IMR-90 (cell line): ENCODE results near the gene CUL7. TPM values are rescaled to one million over a fixed set of nuclear protein-coding genes. Genes with fewer than 3 reads are reported as not detected.

Experiments used
- ATAC-seq: fragments of 200-7000 bp; cut with Tn5 transposase; 2 replicates; pipeline ENCODE4 v1.9.1; 2020; ENCODE audit warnings: low read depth, mild to moderate bottlenecking, moderate library complexity
- BruUV-seq: library from RNA; stranded (reverse); fragments of 400-500 nt; replicated peaks from 2 replicates; lab custom pipeline; 2021; lab: Mats Ljungman, UMichigan
- CTCF ChIA-PET: fragments of 300-600 bp; formaldehyde crosslinking; extraction: SDS; loops from one replicate; lab custom pipeline; 2021; ENCODE audit warnings: antibody characterized with exemption; lab: Yijun Ruan, JAX
- POLR2A ChIA-PET: fragments of 300-600 bp; sonication (Branson Sonifier 250); formaldehyde crosslinking; loops from one replicate; lab custom pipeline; 2022; ENCODE audit warnings: antibody characterized with exemption; ENCODE audit not compliant: unreplicated experiment; lab: Charles Lee
- DNase-seq: peaks from one replicate; pipeline ENCODE4 v3.0.0; 2013
- H2AFZ ChIP-seq: replicated peaks from 2 replicates; pipeline ENCODE3; 2013; ENCODE audit warnings: low read length, mild to moderate bottlenecking; ENCODE audit not compliant: poor library complexity
- H2AK5ac ChIP-seq: 2 replicates; pipeline ENCODE4 v1.6.1; 2013; ENCODE audit warnings: low read depth, low read length, inconsistent platforms
- H2AK9ac ChIP-seq: replicated peaks from 2 replicates; pipeline ENCODE3; 2013; ENCODE audit warnings: mild to moderate bottlenecking, low read depth, low read length, moderate library complexity; ENCODE audit not compliant: poor library complexity
- H2BK120ac ChIP-seq: 2 replicates; pipeline ENCODE4 v1.6.1; 2013; ENCODE audit warnings: low read depth, low read length, inconsistent platforms
- H2BK15ac ChIP-seq: 3 replicates; pipeline ENCODE4 v1.6.1; 2013; ENCODE audit warnings: low read depth, low read length, inconsistent platforms
- H2BK20ac ChIP-seq: 2 replicates; pipeline ENCODE4 v1.6.1; 2013; ENCODE audit warnings: low read depth, mild to moderate bottlenecking, inconsistent platforms, low read length, moderate library complexity
- H2BK5ac ChIP-seq: 2 replicates; pipeline ENCODE4 v1.6.1; 2013; ENCODE audit warnings: mild to moderate bottlenecking, low read depth, low read length, inconsistent platforms; ENCODE audit not compliant: poor library complexity, severe bottlenecking
- H3K14ac ChIP-seq: replicated peaks from 2 replicates; pipeline ENCODE4 v1.6.1; 2013; ENCODE audit warnings: low read depth, low read length, inconsistent platforms
- H3K18ac ChIP-seq: 2 replicates; pipeline ENCODE4 v1.6.1; 2013; ENCODE audit warnings: low read depth, low read length, control low read depth
- H3K23ac ChIP-seq: 2 replicates; pipeline ENCODE4 v1.6.1; 2013; ENCODE audit warnings: low read depth, low read length, inconsistent platforms
- H3K27ac ChIP-seq: 2 replicates; pipeline ENCODE4 v1.5.1; 2013; ENCODE audit warnings: mild to moderate bottlenecking, control low read depth, low read length; ENCODE audit not compliant: insufficient read depth
- H3K27me3 ChIP-seq: 2 replicates; pipeline ENCODE4 v1.6.1; 2013; ENCODE audit warnings: low read length; ENCODE audit not compliant: control insufficient read depth, insufficient read depth
- H3K36me3 ChIP-seq: 2 replicates; pipeline ENCODE4 v1.6.1; 2013; ENCODE audit warnings: low read length, mixed read lengths; ENCODE audit not compliant: control insufficient read depth, insufficient read depth
- H3K4ac ChIP-seq: 2 replicates; pipeline ENCODE4 v1.6.1; 2013; ENCODE audit warnings: low read depth, low read length, inconsistent platforms
- H3K4me1 ChIP-seq: 2 replicates; pipeline ENCODE4 v1.6.1; 2013; ENCODE audit warnings: low read length, mixed read lengths; ENCODE audit not compliant: control insufficient read depth, insufficient read depth
- H3K4me2 ChIP-seq: 2 replicates; pipeline ENCODE4 v1.6.1; 2013; ENCODE audit warnings: low read depth, mild to moderate bottlenecking, control low read depth, low read length, moderate library complexity
- H3K4me3 ChIP-seq: 2 replicates; pipeline ENCODE4 v1.5.1; 2013; ENCODE audit warnings: low read depth, mild to moderate bottlenecking, control low read depth, low read length, moderate library complexity; ENCODE audit not compliant: insufficient read depth
- H3K56ac ChIP-seq: 2 replicates; pipeline ENCODE4 v1.6.1; 2013; ENCODE audit warnings: low read length, inconsistent platforms; ENCODE audit not compliant: insufficient read depth; ENCODE audit errors: extremely low read depth
- H3K79me1 ChIP-seq, 2 experiments: 2 replicates each; pipeline ENCODE4 v1.6.1; 2013; ENCODE audit warnings: low read length in 2 of 2, inconsistent platforms in 1 of 2, low read depth in 1 of 2
- H3K9ac ChIP-seq: 2 replicates; pipeline ENCODE4 v1.6.1; 2013; ENCODE audit warnings: low read depth, low read length, control low read depth
- H3K9me1 ChIP-seq: 2 replicates; pipeline ENCODE4 v1.6.1; 2013; ENCODE audit warnings: low read length, inconsistent platforms; ENCODE audit not compliant: insufficient read depth
- H3K9me3 ChIP-seq: 2 replicates; pipeline ENCODE4 v1.6.1; 2013; ENCODE audit warnings: low read length; ENCODE audit not compliant: control insufficient read depth, insufficient read depth
- H4K20me1 ChIP-seq: 2 replicates; pipeline ENCODE4 v1.6.1; 2013; ENCODE audit warnings: low read length, inconsistent platforms; ENCODE audit not compliant: insufficient read depth
- H4K5ac ChIP-seq: 2 replicates; pipeline ENCODE4 v1.6.1; 2013; ENCODE audit warnings: mild to moderate bottlenecking, low read depth, low read length, control low read depth
- H4K8ac ChIP-seq, 2 experiments: 2 replicates each; pipeline ENCODE4 v1.6.1; 2013; ENCODE audit warnings: low read depth in 2 of 2, low read length in 2 of 2, control low read depth in 1 of 2, inconsistent platforms in 1 of 2
- H4K91ac ChIP-seq: 2 replicates; pipeline ENCODE4 v1.6.1; 2013; ENCODE audit warnings: low read depth, low read length, inconsistent platforms; ENCODE audit not compliant: insufficient read depth
- CEBPB ChIP-seq: IDR thresholded peaks from 2 replicates; pipeline ENCODE4 v1.6.1; 2012; ENCODE audit warnings: low read depth, low read length, improper control_type of control experiment
- MXI1 ChIP-seq: IDR thresholded peaks from 2 replicates; pipeline ENCODE4 v1.6.1; 2012; ENCODE audit warnings: low read depth, mild to moderate bottlenecking, low read length, moderate library complexity, borderline replicate concordance
- RAD21 ChIP-seq: IDR thresholded peaks from 2 replicates; pipeline ENCODE4 v1.6.1; 2012; ENCODE audit warnings: low read length, improper control_type of control experiment
- WGBS, 2 experiments: methylation state at CpG; one replicate each; pipeline versions ENCODE4 v1.1.5 to v1.1.7; 2013; ENCODE audit warnings: missing lambda C conversion rate in 2 of 2; ENCODE audit not compliant: insufficient read length in 1 of 2; ENCODE audit errors: extremely low coverage in 2 of 2; 5-methylcytosine and 5-hydroxymethylcytosine counted together
- dilution Hi-C: fragments of 300-500 bp; cut with HindIII; formaldehyde crosslinking; loops from one replicate; pipeline ENCODE4 v1.14.3; 2018; ENCODE audit warnings: low sequenced_read_pairs; ENCODE audit not compliant: unreplicated experiment
- in situ Hi-C: fragments of 300-500 bp; cut with MboI; formaldehyde crosslinking; loops from 3 replicates; pipeline ENCODE4 v1.14.3; 2019; ENCODE audit warnings: low sequenced_read_pairs, inconsistent platforms, mixed read lengths
- intact Hi-C: fragments of 100-400 bp; cut with micrococcal nuclease; formaldehyde crosslinking; loops from 2 replicates; pipeline ENCODE4 v1.10.0; 2022
- polyA plus RNA-seq, 3 experiments: library from polyadenylated mRNA; depleted of rRNA; stranded (reverse); fragments of >200 nt; gene quantifications; 2 replicates each; pipeline ENCODE4 v1.2.3, GENCODE V29; 2012; ENCODE audit warnings: low replicate concordance in 1 of 3
- total RNA-seq: library from RNA; depleted of rRNA; stranded (reverse); fragments of >200 nt; gene quantifications from 2 replicates; pipeline ENCODE4 v1.2.3, GENCODE V29; 2012

CUL7 gene
- total and polyA plus RNA-seq, 2 of the 4 experiments (the other 2 are of a cell fraction): 38.0 to 39.3 TPM

GRCh38 chr6:43021270-43022047, 32.2 kb downstream of the CUL7 start, which contains the start of gene RRP36:
TSS of gene RRP36 (plus strand) at chr6:43021623. CDS start at chr6:43021655, 32 bp downstream.
- H3K56ac ChIP-seq: peak within 1 kb of the TSS; percentile 77
- H3K23ac ChIP-seq: peak within 1 kb of the TSS; percentile 94
- H3K9me1 ChIP-seq: 0 out of 2 replicates have a peak, but pooled peaks cover 4% of the 10 kb centered on the region
- 0% methylated on average over 12 of the region's 56 CpGs; no CpG with 5 or more reads in 1 of the 2 experiments for WGBS, 2 experiments
- H3K9ac ChIP-seq: peak within 1 kb of the TSS; percentile 95
- in situ Hi-C loops: no loop called here
- peaks cover 12% of the 10 kb centered on the region for H4K20me1 ChIP-seq
- peak within 1 kb of the TSS; percentile 97 for H4K91ac ChIP-seq
- TF ChIP-seq RAD21: no peak
- peak; percentile 72; the same call in 1 of the 2 replicates for TF ChIP-seq MXI1
- TF ChIP-seq CEBPB: peak; percentile 16; the same call in 1 of the 2 replicates
- H4K5ac ChIP-seq: peak within 1 kb of the TSS; percentile 98
- H4K8ac ChIP-seq: peak within 1 kb of the TSS; percentile 88 to 99
- H2BK15ac ChIP-seq: no peak within 1 kb of the TSS
- DNase-seq: peak; percentile 58
- intact Hi-C loops: no loop called here
- H2AK9ac ChIP-seq: peak within 1 kb of the TSS; percentile 97
- peak within 1 kb of the TSS; percentile 58; the same call in 1 of the 2 replicates for H3K18ac ChIP-seq
- peak within 1 kb of the TSS; percentile 77 for H3K4me3 ChIP-seq
- H3K4me2 ChIP-seq: peak within 1 kb of the TSS; percentile 97
- peak; percentile 91 for ATAC-seq
- BruUV-seq: no TSS peak
- H3K36me3 ChIP-seq: peaks cover 48% of the 10 kb centered on the region
- H2BK120ac ChIP-seq: peak within 1 kb of the TSS; percentile 74; the same call in 1 of the 2 replicates
- peak within 1 kb of the TSS; percentile 89 for H3K27ac ChIP-seq
- H2BK20ac ChIP-seq: no peak within 1 kb of the TSS
- H3K4ac ChIP-seq: peak within 1 kb of the TSS; percentile 99
- dilution Hi-C loops: no loop called here
- peak within 1 kb of the TSS; percentile 91 for H2AK5ac ChIP-seq
- peaks cover 26 to 72% of the 10 kb centered on the region in 2 experiments for H3K79me1 ChIP-seq
- ChIA-PET POLR2A (interaction anchor here (0.6 kb wide), 3 partner anchors 38 to 248 kb away, joined by 3 read pairs; partner anchors contain the start of genes CNPY3, KLC4 and MRPL2), CTCF (no interaction called here)
- peak within 1 kb of the TSS; percentile 83 for H2BK5ac ChIP-seq
- peak within 1 kb of the TSS; percentile 98 for H3K14ac ChIP-seq
- H3K4me1 ChIP-seq: peaks cover 9% of the 10 kb centered on the region
- no peaks in the 10 kb centered on the region for H3K9me3 ChIP-seq
- H2AFZ ChIP-seq: peak within 1 kb of the TSS; percentile 98
- no peaks in the 10 kb centered on the region for H3K27me3 ChIP-seq
